Naive thymus-derived CD4-positive, alpha-beta T cell (primary cell): ENCODE results near the gene TYRP1. TPM values are rescaled to one million over a fixed set of nuclear protein-coding genes. Genes with fewer than 3 reads are reported as not detected.

ENCODE experiments used
- ATAC-seq: fragments of 150-1000 bp; cut with Tn5 transposase; 2 replicates; pipeline ENCODE4 v1.10.0; 2021; ENCODE audit warnings: mild to moderate bottlenecking, moderate library complexity
- CTCF ChIA-PET: fragments of 350-600 bp; sonication (Branson Sonifier 250); formaldehyde crosslinking; loops from one replicate; lab custom pipeline; 2021; ENCODE audit warnings: antibody characterized with exemption; lab: Charles Lee
- POLR2A ChIA-PET: fragments of 350-600 bp; sonication (Branson Sonifier 250); formaldehyde crosslinking; loops from one replicate; lab custom pipeline; 2021; ENCODE audit warnings: antibody characterized with exemption, inconsistent platforms; lab: Charles Lee
- DNase-seq, 9 donors: peaks; one replicate each; pipeline versions ENCODE4 v3.0.0 to v3.0.0-alpha.2; 2020 to 2022; ENCODE audit warnings: mixed read lengths in 1 of 9
- H3K27ac ChIP-seq: one replicate; pipeline ENCODE4 v1.7.0; 2013; ENCODE audit warnings: mild to moderate bottlenecking, low read depth, low read length, moderate library complexity
- H3K27me3 ChIP-seq, 2 donors: one replicate each; pipeline ENCODE4 v1.7.0; 2013; ENCODE audit warnings: low read length in 2 of 2, mild to moderate bottlenecking in 2 of 2, moderate library complexity in 2 of 2; ENCODE audit not compliant: control insufficient read depth in 2 of 2, insufficient read depth in 2 of 2
- H3K36me3 ChIP-seq, 3 experiments: 1 replicate in 2 of 3; 2 replicates in 1 of 3; pipeline ENCODE4 v1.7.0; 2013; ENCODE audit warnings: low read length in 3 of 3, mild to moderate bottlenecking in 3 of 3, moderate library complexity in 1 of 3; ENCODE audit not compliant: insufficient read depth in 3 of 3, control insufficient read depth in 2 of 3
- H3K4me1 ChIP-seq, 2 donors: one replicate each; pipeline ENCODE4 v1.7.0; 2013; ENCODE audit warnings: low read length in 2 of 2, mild to moderate bottlenecking in 2 of 2, moderate library complexity in 1 of 2; ENCODE audit not compliant: control insufficient read depth in 2 of 2, insufficient read depth in 2 of 2
- H3K4me3 ChIP-seq: 2 replicates; pipeline ENCODE4 v1.7.0; 2013; ENCODE audit warnings: mild to moderate bottlenecking, low read length
- H3K9me3 ChIP-seq, 3 experiments: 1 replicate in 2 of 3; 2 replicates in 1 of 3; pipeline ENCODE4 v1.7.0; 2013; ENCODE audit warnings: low read length in 3 of 3; ENCODE audit not compliant: control insufficient read depth in 2 of 3
- H3K27ac Mint-ChIP-seq, 9 donors: one replicate each; pipeline ENCODE4 v1.8.0; 2020 to 2022; ENCODE audit warnings: mixed read lengths in 9 of 9, mild to moderate bottlenecking in 8 of 9, moderate library complexity in 5 of 9, inconsistent platforms in 2 of 9
- H3K27me3 Mint-ChIP-seq, 5 donors: one replicate each; pipeline ENCODE4 v1.8.0; 2021 to 2022; ENCODE audit warnings: mixed read lengths in 5 of 5, mild to moderate bottlenecking in 1 of 5
- H3K36me3 Mint-ChIP-seq, 5 donors: one replicate each; pipeline ENCODE4 v1.8.0; 2020 to 2022; ENCODE audit warnings: mixed read lengths in 5 of 5, mild to moderate bottlenecking in 3 of 5, inconsistent platforms in 1 of 5
- H3K4me1 Mint-ChIP-seq, 7 donors: one replicate each; pipeline ENCODE4 v1.8.0; 2020 to 2022; ENCODE audit warnings: mixed read lengths in 7 of 7, mild to moderate bottlenecking in 3 of 7, inconsistent platforms in 1 of 7
- H3K4me3 Mint-ChIP-seq, 10 donors: one replicate each; pipeline ENCODE4 v1.8.0; 2020 to 2022; ENCODE audit warnings: mild to moderate bottlenecking in 10 of 10, mixed read lengths in 10 of 10, moderate library complexity in 6 of 10, inconsistent platforms in 2 of 10
- H3K9me3 Mint-ChIP-seq, 11 donors: one replicate each; pipeline ENCODE4 v1.8.0; 2020 to 2022; ENCODE audit warnings: mixed read lengths in 11 of 11, mild to moderate bottlenecking in 4 of 11, inconsistent platforms in 1 of 11, moderate library complexity in 1 of 11
- intact Hi-C, 2 donors: fragments of 100-400 bp; cut with micrococcal nuclease; formaldehyde crosslinking; loops; one replicate each; pipeline ENCODE4 v1.15.1; 2023
- polyA plus RNA-seq, 2 donors: library from polyadenylated mRNA; unstranded; fragments of 300-500 nt; fragmentation: Illumina TruSeq; gene quantifications; one replicate each; pipeline ENCODE4 v1.2.3, GENCODE V29; 2021
- total RNA-seq, 6 experiments: library from RNA in 5 of 6; stranded (reverse) in 5 of 6; gene quantifications; 1 replicate in 5 of 6; 2 replicates in 1 of 6; pipeline ENCODE4 v1.2.3 and lab custom pipeline; 2021 to 2026

TYRP1 gene
- total and polyA plus RNA-seq, 7 experiments from 2014 or later: not detected

GRCh38 chr9:12715268-12715667 is 22.1 kb downstream of the TYRP1 start:
- no peaks in the 10 kb centered on the region for H3K4me1 ChIP-seq
- H3K27ac ChIP-seq: no peak overlapping the region
- no peak overlapping the region for H3K4me3 ChIP-seq
- ATAC-seq (no peak), DNase-seq (no peak)
- ChIA-PET POLR2A (no interaction called here), CTCF (no interaction called here)
- no peaks in the 10 kb centered on the region for H3K27me3 ChIP-seq
- intact Hi-C loops: no loop called here
- no peaks in the 10 kb centered on the region for H3K36me3 Mint-ChIP-seq
- no peaks in the 10 kb centered on the region for H3K27me3 Mint-ChIP-seq
- peaks cover 0 to 16% (median 2%) of the 10 kb centered on the region in 11 donors for H3K9me3 Mint-ChIP-seq
- H3K27ac Mint-ChIP-seq: no peak overlapping the region
- no peaks in the 10 kb centered on the region for H3K9me3 ChIP-seq
- H3K36me3 ChIP-seq: no peaks in the 10 kb centered on the region
- H3K4me3 Mint-ChIP-seq: no peak overlapping the region
- no peaks in the 10 kb centered on the region for H3K4me1 Mint-ChIP-seq

- Mint-ChIP-seq H3K9me3 (peaks cover 0 to 26% (median 4%) of the 10 kb centered on the region in 11 donors), H3K4me1 (no peaks in the 10 kb centered on the region), H3K4me3 (no peak overlapping the region), H3K27ac (no peak overlapping the region), H3K27me3 (no peaks in the 10 kb centered on the region), H3K36me3 (no peaks in the 10 kb centered on the region)
- intact Hi-C loops: no loop called here
- DNase-seq (no peak), ATAC-seq (no peak)
- Histone ChIP-seq H3K4me3 (no peak overlapping the region), H3K36me3 (no peaks in the 10 kb centered on the region), H3K4me1 (no peaks in the 10 kb centered on the region), H3K9me3 (no peaks in the 10 kb centered on the region), H3K27ac (no peak overlapping the region), H3K27me3 (no peaks in the 10 kb centered on the region)
- CTCF ChIA-PET: no interaction called here
- POLR2A ChIA-PET: no interaction called here
Observed at GRCh38 chr9:12716823-12717600, 23.8 kb downstream of the TYRP1 start.

GRCh38 chr9:12717907-12718306 is 24.7 kb downstream of the TYRP1 start:
- intact Hi-C loops: loop anchor here in 1 of 2 donors (2.0 kb wide), 1 partner anchor 371 kb away; no protein-coding TSS in a partner anchor
- ChIA-PET POLR2A (no interaction called here), CTCF (no interaction called here)
- Histone ChIP-seq H3K27ac (no peak overlapping the region), H3K27me3 (no peaks in the 10 kb centered on the region), H3K4me1 (no peaks in the 10 kb centered on the region), H3K36me3 (no peaks in the 10 kb centered on the region), H3K9me3 (no peaks in the 10 kb centered on the region), H3K4me3 (no peak overlapping the region)
- no peak for DNase-seq
- H3K4me3 Mint-ChIP-seq: no peak overlapping the region
- no peaks in the 10 kb centered on the region for H3K27me3 Mint-ChIP-seq
- no peak overlapping the region for H3K27ac Mint-ChIP-seq
- ATAC-seq: no peak
- no peaks in the 10 kb centered on the region for H3K4me1 Mint-ChIP-seq
- H3K9me3 Mint-ChIP-seq: peaks cover 0 to 35% (median 4%) of the 10 kb centered on the region in 11 donors
- H3K36me3 Mint-ChIP-seq: no peaks in the 10 kb centered on the region

GRCh38 chr9:12718482-12719026 is 25.4 kb downstream of the TYRP1 start:
- Histone ChIP-seq H3K4me1 (no peaks in the 10 kb centered on the region), H3K4me3 (no peak overlapping the region), H3K36me3 (no peaks in the 10 kb centered on the region), H3K27me3 (no peaks in the 10 kb centered on the region), H3K27ac (no peak overlapping the region), H3K9me3 (no peaks in the 10 kb centered on the region)
- Mint-ChIP-seq H3K9me3 (peaks cover 0 to 41% (median 8%) of the 10 kb centered on the region in 11 donors), H3K27me3 (no peaks in the 10 kb centered on the region), H3K36me3 (no peaks in the 10 kb centered on the region), H3K27ac (no peak overlapping the region), H3K4me3 (no peak overlapping the region), H3K4me1 (no peaks in the 10 kb centered on the region)
- DNase-seq: no peak
- CTCF ChIA-PET: no interaction called here
- POLR2A ChIA-PET: no interaction called here
- ATAC-seq: no peak
- intact Hi-C loops: loop anchor here in 1 of 2 donors (2.0 kb wide), 1 partner anchor 370 kb away; no protein-coding TSS in a partner anchor

- intact Hi-C loops: loop anchor here in 1 of 2 donors (2.0 kb wide), 1 partner anchor 369 kb away; no protein-coding TSS in a partner anchor
- Histone ChIP-seq H3K27ac (no peak overlapping the region), H3K27me3 (no peaks in the 10 kb centered on the region), H3K9me3 (no peaks in the 10 kb centered on the region), H3K4me3 (no peak overlapping the region), H3K4me1 (no peaks in the 10 kb centered on the region), H3K36me3 (no peaks in the 10 kb centered on the region)
- ATAC-seq: no peak
- Mint-ChIP-seq H3K27me3 (no peaks in the 10 kb centered on the region), H3K36me3 (no peaks in the 10 kb centered on the region), H3K4me3 (no peak overlapping the region), H3K4me1 (no peaks in the 10 kb centered on the region), H3K27ac (no peak overlapping the region), H3K9me3 (peaks cover 0 to 40% (median 9%) of the 10 kb centered on the region in 11 donors)
- no peak for DNase-seq
- POLR2A ChIA-PET: no interaction called here
- CTCF ChIA-PET: no interaction called here
Observed at GRCh38 chr9:12719431-12719830, 26.2 kb downstream of the TYRP1 start.

- Mint-ChIP-seq H3K4me1 (no peaks in the 10 kb centered on the region), H3K27me3 (no peaks in the 10 kb centered on the region), H3K4me3 (no peak overlapping the region), H3K27ac (no peak overlapping the region), H3K9me3 (peaks cover 0 to 29% (median 7%) of the 10 kb centered on the region in 11 donors), H3K36me3 (no peaks in the 10 kb centered on the region)
- no peaks in the 10 kb centered on the region for H3K36me3 ChIP-seq
- no peaks in the 10 kb centered on the region for H3K9me3 ChIP-seq
- no peak overlapping the region for H3K4me3 ChIP-seq
- H3K4me1 ChIP-seq: no peaks in the 10 kb centered on the region
- ATAC-seq (no peak), DNase-seq (no peak)
- H3K27me3 ChIP-seq: no peaks in the 10 kb centered on the region
- POLR2A ChIA-PET: no interaction called here
- H3K27ac ChIP-seq: no peak overlapping the region
- intact Hi-C loops: no loop called here
- CTCF ChIA-PET: no interaction called here
Observed at GRCh38 chr9:12720551-12720950, 27.4 kb downstream of the TYRP1 start.

- CTCF ChIA-PET: no interaction called here
- DNase-seq (no peak), ATAC-seq (no peak)
- no peak overlapping the region for H3K27ac ChIP-seq
- no peak overlapping the region for H3K4me3 ChIP-seq
- H3K4me1 Mint-ChIP-seq: no peaks in the 10 kb centered on the region
- intact Hi-C loops: no loop called here
- H3K36me3 ChIP-seq: no peaks in the 10 kb centered on the region
- POLR2A ChIA-PET: no interaction called here
- H3K4me3 Mint-ChIP-seq: no peak overlapping the region
- no peaks in the 10 kb centered on the region for H3K27me3 Mint-ChIP-seq
- no peaks in the 10 kb centered on the region for H3K27me3 ChIP-seq
- H3K9me3 ChIP-seq: no peaks in the 10 kb centered on the region
- no peaks in the 10 kb centered on the region for H3K36me3 Mint-ChIP-seq
- no peak overlapping the region for H3K27ac Mint-ChIP-seq
- peaks cover 0 to 29% (median 7%) of the 10 kb centered on the region in 11 donors for H3K9me3 Mint-ChIP-seq
- no peaks in the 10 kb centered on the region for H3K4me1 ChIP-seq
Observed at GRCh38 chr9:12722131-12722530, 28.9 kb downstream of the TYRP1 start.
